ENCODE measurements around the gene GFY.

- no peak for TF ChIP-seq ESRRG (CRISPR knock-in tag; IDR thresholded peaks at IDR 0.05)
- TF ChIP-seq ZNF565 (CRISPR knock-in tag; conservative IDR thresholded peaks at IDR 0.05; ENCODE audit: low read depth): no peak
- no peak for TF ChIP-seq TSHZ2 (CRISPR knock-in tag; IDR thresholded peaks at IDR 0.05)
- no peak for TF ChIP-seq ARNTL (CRISPR knock-in tag; IDR thresholded peaks at IDR 0.05; ENCODE audit: borderline replicate concordance, low read depth)
- no peak for TF ChIP-seq CREB5 (CRISPR knock-in tag; IDR thresholded peaks at IDR 0.05; ENCODE audit: low read depth)
Observed at GRCh38 chr19:49391581-49392399, 33.4 kb upstream of the GFY start.
